Activated CD4-positive, alpha-beta T cell treated with anti-CD3 and anti-CD28 coated beads, Interleukin-2, Interleukin-6, amounts not matched to agents 100 ng/mL and 50 ng/mL, durations not matched to agents 16 hours and 8 hours (primary cell): ENCODE results near the gene TACC2.

Experiments
- DNase-seq: peaks from one replicate; pipeline ENCODE4 v3.0.0-alpha.2; 2020

Gene TACC2

DNA sequence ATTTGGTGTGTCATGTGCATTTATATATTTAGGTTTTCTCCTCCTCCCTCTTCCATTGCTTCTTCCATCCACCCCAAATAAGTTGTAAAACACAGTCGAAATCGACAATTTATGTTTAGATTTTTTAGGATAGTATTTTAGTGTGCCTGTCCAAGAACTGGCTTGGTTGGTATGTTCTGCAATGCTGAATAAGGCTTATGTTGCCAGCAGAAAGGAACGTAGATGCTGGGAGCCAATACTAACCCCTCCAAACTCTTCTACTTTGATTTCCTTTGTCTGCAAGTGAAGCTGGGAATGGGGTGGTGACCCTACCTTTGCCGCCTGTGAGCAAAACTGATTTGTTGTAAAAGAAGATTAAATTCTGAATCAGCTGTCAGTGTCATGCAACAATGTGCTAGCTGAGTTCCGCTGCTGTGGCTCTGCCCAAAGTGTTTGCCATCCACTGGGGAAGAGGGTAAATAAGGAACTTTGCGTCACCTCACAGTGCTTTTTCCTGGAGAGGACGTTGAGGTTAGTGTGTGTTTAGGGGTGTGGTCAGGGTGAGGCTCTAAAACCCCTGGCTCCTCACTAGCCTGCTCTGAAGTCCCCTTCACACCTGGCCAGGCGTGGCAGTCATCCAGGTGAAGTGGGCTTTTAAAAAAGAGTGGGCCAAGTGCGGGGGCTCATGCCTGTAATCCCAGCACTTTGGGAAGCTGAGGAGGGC, 44.4 kb downstream of the TACC2 start:
- DNase-seq, result no peak

DNA sequence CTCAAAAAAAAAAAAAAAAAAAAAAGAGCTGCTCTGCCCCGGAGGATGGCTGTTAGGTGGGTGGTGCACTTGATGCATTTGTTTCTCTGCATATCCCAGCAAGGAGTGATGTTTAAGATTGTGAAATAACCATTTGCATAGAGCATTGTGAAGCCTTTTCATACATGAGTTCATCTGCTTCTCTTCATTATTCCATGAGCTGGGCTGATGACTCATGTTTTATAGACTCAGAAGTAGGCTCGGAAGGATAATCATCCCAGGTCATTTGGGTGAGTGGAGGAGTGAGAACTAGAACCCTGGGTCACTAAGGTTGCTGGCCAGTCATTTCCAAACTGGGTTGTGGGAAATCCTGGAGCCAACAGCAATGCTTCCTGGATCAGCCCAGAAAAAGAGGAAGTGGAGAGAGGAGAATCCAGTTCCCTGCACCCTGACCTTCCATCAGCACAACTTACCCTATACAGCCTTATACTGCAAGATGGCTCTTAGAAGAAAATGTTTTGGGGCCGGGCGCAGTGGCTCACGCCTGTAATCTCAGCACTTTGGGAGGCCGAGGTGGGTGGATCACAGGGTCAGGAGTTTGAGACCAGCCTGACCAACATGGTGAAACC, 45.3 kb downstream of the TACC2 start:
- DNase-seq, result no peak

DNA sequence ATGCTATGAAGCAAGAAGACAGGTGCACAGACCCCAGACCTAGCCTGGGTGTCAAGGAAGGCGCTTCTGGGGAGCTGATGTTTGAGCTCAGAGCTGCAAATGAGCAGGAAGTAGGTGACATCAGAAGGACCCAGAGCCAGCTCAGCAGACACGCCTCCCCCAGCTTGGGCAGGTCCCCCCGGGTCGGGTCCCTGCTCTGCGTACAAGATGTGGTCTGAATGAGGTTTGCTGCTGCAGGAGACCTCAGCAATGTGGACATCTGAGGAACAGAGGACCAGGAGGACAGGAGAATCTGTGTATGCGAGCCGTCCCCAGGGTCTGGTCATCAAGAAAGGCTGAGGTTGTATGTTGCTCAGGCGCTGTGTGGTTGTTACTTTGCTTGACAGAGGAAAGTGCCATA, 51.8 kb downstream of the TACC2 start:
- DNase-seq, result no peak

DNA sequence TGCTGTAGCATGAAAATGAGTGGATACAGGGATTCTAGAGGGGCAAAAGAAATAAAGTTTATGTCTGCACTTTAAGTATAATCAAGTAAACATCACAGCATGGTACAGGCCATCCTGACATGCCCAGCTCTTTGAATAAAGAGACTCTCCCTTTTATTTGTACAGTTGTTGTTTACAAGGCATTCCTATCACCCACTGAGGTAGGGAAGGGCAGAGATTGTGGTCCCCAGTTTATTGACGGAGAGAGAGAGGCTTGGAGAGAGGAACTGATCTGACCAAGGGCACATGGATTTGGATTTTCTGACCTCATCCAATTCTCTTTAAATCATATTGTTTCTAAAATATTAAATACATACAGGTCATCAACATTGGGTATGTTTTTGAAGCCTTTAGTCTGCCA, 53.9 kb downstream of the TACC2 start:
- DNase-seq, result no peak

DNA sequence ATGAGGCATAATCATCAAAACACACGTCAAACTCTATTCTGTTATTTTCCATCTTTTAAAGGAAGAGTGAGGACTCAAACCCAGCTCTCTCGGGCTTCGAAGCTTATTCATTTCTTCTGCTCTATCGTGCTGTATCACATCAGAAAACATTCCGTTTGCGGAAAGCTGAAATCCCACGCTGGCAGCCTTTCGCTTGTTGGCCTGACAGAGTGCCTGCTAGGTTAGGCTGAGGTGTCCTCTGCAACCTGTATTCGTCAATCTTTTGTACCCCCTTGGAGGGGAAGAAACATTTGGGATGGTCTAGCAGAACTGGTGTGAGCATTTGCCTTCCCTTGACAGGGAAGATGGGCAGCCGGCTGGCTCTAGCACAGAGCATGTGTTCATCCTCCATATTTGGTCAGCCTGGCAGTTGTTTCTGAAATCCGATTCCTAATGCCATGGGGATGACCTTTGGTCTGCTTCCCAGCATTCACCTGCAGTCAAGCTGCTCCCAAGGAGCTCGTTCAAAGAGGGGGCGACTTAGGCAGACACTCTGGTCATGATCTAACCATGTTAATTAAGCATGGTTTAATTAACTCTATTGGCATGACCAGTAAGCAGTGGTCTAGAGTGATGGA, 55.2 kb downstream of the TACC2 start:
- no peak for DNase-seq

DNA sequence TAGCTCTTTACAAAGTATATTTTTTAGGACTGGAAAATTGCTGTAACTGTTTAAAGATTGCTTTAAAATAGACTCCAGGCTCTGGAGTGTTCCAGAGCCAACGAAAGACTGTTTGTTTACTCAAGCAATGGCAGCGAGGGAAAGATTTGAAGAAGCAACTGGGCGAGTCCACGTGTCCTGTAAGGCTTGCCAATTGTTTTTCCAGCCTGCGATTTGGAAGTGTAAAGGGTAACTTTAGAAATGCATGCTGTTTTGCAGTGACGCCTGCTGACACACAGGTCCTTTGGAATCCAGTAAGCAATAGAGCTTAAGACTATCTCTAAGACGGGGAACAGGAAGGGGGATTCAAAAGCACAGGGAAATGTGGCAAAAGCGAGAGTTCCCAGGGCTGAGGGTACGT, 55.8 kb downstream of the TACC2 start:
- DNase-seq, result no peak

DNA sequence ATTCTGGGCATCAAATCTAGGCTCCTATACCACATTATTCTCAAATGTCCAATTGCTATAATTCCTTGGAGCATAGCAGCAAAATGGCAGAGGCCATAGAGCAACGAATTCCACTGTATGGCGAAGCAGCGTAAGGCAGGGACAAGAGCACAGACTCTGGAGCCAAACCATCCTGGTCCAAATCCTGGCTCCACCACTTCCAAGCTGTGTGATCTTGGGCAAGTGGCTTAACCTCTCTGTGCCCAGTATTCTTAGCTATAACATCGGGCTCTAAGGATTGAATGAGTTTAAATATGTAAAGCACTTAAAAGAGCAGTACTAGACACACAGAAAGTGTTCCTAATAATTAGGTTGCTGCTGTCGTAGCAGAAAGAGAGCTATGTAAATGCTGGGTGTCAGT, 56.2 kb downstream of the TACC2 start:
- DNase-seq, result no peak

DNA sequence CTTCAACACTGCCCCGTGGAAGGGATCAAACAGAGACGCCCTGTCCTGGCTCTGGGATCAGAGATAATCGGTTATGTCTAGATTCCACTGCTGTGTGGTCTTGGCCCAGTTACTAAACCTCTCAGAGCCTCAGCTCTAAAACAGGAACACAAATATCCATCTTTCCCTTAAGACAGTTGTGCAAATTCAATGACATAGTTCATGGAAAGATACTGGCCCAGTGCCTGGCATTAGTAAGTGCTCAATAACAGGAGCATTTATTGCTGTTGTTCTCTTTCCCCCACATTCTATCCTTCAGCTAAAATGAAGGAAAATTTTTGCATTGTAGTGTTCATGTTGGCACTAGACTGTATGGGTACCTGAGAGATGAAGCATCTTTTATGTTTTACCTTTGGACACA, 58.6 kb downstream of the TACC2 start:
- no peak for DNase-seq

DNA sequence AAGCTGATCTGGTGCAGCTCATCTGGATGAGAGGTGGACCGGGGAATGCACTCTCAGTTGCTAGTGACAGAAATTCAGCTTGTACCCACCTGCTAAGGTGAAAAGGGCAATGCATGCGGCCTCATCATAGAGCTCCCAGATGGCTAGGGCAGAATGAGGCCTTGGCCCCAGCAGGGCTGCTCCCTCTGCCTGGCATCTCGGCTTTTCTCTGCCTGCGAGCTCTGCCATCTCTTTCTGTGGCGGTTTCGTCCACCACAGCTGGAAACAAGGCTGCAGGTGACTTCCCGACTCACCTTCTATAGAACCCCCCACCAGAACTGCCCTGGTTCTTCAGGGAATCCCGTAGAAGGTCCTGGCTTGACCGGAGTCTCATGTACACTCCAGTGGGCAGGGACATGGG, 60.1 kb downstream of the TACC2 start:
- DNase-seq, result no peak

DNA sequence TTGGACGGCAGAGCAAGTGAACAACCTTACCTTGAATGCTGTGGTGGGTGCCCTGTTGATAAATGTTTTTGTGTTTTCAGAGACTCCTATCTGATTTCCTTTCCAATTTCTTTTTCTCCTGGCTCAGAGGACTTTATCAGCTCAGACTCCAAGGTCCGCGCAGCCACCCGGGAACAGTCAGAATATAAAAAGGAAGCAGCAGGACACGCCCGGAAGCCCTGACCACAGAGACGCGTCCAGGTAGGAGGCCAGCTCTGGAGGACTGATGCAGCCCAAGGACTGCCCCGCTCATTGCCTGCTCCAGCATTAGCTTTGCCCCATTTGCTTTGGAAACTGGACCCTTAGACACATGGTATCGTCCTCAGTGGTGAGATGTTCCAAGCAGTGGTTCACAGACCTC, 61.3 kb downstream of the TACC2 start:
- no peak for DNase-seq

DNA sequence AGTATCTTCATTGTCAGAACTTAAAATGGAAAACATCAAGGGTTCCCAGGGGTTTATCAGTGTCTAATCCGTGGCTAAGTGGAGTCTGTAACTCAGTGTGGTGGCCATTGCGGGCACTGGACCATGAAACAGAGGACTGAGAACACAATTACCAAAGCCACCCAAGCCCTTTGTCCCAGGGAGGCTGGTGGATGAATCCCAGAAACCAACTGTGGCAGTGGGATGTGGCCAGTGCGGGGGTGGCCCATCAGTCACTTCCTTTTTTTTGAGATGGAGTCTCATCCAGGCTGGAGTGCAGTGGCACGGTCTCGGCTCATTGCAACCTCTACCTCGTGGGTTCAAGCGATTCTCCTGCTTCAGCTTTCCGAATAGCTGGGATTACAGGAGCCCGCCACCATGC, 61.8 kb downstream of the TACC2 start:
- DNase-seq, result no peak

DNA sequence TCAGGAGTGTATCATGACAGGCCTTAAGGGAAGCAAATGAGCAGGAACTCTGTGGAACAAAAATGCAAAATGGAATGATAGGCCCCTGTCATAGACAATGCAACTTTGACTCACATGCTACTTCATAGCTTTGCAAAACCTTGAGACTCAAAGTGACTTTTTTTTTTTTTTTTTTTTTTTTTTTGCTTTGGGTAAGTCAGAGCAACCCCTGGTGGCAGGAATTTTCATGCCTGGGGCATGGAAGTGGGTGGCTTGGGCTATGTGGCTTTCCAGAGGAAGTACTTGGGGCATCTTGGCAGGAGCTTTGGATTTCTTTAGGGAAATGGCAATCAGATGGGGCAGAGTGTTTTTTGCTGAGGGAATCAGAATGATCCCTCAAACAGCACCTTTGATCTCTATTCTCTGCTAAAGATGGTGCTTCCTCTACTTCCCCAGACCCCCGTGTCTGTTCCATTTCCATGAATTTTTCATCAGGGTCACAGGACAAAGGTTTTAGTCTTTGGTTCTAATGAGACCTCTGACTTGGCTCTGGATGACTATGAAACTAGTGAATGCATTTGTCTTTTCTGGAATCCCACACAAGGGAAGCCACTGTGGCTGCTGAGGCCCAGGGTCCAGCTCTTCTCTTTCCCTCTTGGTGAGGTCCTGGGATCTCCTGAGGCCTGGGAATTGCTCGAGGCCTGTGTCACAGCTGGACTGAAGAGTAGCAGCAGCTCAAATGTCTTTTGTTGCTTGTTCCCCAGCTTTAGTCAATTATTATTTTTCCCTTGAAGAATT, 62.8 kb downstream of the TACC2 start:
- DNase-seq, result no peak

DNA sequence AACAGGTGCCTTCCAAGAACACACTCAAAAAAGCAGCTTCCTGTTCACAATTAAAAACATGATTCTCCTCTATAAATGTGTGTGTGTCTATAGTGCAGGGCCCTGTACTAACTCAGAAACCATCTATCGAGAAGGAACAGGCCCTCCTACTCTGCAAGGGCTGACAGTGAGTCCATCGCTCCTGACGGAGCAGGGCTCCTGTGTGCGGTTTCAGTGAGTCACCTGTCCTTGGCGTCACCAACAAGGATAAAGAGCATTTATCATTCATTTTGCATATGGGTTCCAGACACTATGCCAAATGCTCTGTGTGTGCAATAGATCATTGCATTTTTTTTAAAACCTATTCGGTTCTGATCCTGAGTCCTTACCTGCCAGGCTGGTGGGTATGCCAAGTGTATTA, 63.7 kb downstream of the TACC2 start:
- DNase-seq, result no peak

DNA sequence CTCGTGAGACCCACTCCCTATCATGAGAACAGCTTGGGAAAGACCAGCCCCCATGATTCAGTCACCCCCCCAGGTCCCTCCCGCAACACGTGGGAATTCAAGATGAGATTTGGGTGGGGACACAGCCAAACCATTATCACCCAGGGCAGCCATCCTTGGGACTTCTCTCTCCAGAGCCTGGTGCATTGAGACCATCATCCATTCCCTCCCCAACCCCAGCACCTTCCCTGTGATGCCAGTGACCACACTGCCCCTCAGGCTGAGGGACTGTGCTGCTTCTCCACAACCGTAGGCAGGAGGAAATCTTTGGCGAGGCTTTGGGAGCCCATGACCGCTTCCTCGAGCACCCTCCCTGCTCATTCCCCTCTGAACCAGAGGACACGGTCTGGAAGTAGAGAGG, 64.4 kb downstream of the TACC2 start:
- no peak for DNase-seq

DNA sequence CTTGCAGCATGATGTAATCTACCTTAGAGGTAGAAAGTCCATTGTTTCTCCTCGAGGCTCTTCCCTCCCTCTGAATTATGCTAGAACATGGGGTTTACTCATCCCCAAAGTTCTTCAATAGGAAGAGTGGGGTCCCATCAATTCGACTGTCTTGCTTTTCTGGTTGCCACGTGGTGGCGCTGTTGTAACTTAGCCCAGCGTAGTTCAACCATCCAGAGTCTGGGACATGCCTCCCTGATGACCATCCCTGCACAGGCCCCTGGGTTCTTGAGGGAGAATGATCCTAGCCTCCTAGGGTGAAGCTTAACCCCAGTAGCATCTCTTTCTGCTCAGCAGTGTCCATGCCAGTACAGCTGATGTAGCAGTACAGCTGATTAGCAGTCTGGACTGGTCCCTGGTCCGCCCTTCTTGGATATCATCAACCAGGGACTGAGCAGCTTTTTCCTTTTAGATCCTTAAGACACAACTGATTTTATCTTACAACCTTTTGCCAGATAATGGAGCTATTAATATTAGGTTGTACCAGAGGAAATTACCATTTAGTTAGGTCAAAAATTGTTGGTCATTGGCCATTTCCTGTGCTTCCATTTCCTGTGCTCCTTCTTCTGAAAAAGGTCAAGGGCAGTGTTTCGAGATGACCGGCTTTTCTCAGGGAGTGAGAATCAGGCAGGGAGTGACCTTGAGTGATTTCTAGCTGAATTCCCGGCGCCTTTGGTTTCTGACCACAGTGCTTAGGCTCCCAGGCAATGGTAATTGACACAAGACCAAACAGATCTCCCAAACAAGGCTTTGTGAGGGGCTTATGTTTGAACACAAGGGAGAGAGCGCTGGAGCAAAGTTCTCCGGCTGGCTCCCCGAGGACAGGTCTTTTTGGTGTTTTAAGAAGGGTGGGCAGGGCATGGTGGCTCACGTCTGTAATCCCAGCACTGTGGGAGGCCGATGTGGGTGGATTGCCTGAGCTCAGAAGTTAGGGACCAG, 65.4 kb downstream of the TACC2 start:
- peak; percentile 20 for DNase-seq

DNA sequence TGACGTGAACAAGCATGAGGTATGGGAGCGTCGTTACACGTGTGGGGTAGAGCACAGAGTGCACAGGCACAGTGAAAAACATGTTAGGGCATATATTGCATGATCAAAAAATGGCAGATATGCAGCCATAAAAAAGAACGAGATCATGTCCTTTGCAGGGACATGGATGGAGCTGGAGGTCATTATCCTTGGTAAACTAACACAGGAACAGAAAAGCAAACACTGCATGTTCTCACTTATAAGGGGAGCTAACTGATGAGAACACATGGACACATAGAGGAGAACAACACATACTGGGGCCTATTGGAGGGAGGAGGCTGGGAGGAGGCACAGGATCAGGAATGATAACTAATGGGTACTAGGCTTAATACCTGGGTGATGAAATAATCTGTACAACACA, 66.3 kb downstream of the TACC2 start:
- DNase-seq, result no peak

DNA sequence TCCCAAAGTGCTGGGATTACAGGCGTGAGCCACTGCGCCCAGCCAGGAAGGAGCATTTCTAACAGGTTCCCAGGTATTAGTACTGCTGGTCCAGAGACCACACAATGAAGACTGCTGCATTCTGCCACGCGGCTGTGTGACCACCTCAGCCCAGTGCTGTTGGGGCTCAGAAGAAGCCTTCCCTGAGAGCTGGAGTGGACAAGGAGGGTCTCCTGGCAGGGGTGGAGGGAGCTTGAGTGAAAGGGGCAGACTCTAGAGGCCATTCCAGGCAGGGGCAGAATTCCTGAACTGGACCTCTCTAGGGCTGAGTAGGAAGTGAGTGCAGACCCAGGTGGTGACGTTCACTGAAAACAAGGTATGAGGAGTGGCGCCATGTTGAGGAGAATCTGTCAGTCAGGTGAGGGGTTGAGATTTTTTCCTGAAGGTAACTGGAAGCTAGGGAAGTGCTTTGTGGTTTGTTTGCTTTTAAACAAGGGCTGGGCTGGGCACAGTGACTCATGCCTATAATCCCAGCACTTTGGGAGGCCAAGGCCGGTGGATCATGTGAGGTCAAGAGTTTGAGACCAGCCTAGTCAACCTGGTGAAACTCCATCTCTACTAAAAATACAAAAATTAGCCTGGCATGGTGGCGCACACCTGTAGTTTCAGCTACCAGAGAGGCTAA, 67.6 kb downstream of the TACC2 start:
- DNase-seq, result no peak

DNA sequence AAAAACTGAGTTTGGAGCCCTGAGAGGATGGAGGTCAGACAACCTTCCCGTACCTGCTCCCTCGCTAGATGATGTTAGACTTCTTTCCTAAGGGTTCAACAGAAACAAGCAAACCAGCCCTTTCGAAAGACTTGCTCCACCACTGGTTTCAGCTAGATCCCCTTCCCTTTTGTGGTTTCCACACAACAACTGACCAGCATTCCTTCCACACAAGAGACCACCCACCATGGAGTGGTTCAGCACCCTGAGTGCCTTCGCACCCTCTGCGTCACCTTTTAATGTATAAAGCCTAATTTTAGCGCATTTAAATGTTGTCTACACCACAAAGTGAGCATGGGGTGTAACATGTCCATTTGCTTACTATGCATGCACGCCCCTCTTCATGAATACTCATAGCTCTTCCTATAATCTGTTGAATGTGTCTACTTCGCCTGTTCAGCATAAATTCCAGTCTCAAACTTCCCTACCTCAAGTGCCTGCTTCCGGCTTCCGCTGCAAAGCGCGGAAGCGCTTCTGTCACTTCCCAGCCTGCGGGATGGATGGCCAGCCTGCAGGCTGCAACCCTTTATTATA, 69.0 kb downstream of the TACC2 start:
- no peak for DNase-seq

DNA sequence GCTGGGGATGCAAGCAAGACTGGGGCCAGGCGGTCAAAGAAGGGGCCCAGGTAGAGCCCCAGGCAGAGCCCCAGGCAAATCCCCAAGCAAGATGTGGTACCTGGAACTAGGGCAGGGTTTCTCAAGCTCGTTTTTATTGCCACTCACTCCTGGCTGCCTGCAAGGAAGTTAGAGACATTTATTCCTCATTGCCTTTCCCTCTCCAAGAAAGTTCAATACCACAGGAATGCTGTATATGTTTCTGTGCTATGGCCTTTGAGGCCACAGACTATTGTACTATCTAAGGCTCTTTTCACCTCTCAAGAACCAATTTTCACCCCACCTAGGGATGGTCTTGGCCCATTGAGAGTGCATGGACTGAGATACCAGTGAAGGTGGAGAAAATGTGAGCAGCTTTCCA, 71.3 kb downstream of the TACC2 start:
- no peak for DNase-seq

DNA sequence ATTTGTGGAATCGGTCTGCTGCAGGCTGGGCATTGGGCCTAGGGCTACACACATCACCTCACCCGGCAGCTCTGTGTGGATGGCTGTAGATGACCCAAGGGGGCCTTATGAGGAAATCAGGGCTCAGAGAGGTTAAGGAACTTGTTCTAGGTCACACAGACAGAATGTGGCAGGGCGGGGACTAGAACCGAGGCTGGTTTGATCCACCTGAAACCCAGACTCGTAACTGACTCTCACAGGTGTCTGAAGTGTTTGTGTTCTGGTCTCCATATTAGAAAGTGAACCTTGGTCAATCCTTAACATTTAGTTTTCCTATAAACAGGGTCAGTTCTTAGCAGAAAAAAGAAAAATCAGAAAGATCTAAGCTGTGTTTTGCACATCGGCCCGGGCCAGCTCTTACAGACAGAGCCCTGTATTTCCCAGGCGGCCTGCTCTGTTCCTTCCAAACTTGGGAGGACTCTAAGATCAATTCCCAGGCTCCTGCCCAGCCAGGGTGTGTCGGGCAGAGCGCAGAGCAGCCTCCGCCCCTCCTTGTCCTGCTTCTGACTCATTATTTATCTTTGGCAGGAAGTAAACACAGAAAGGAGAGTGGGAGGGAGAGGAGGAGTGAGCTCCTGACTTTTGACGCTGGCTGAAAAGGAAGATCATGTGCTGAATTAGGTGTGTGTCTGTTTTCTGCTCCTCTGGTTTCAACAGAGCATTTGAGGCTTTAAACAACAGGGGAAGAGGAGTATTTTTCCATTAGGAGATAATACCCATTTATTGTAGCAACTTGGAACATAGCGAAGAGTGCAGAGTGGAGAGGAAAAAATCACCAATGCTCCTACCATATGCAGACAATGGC, 74.1 kb downstream of the TACC2 start:
- no peak for DNase-seq
